NCI-H510A (cell line): ENCODE measurements around the gene ZMYND10.
"Not testable (repeated sequence)": the region's sequence is repeated elsewhere in the genome, so short reads cannot be mapped to it uniquely, and the experiment has no call there.

Source experiments
- DNase-seq: peaks from one replicate; lab custom pipeline; 2025; lab: John Stamatoyannopoulos, UW

The ZMYND10 gene

GRCh38 chr3:50325113-50325480 is 20.4 kb downstream of the ZMYND10 start:
- no peak for DNase-seq

- DNase-seq = peak; percentile 33
Measured at GRCh38 chr3:50324351-50325112, 21.0 kb downstream of the ZMYND10 start.

- DNase-seq = no peak
Measured at GRCh38 chr3:50323614-50324199, 21.8 kb downstream of the ZMYND10 start.

- DNase-seq = no peak
Measured at GRCh38 chr3:50323092-50323600, 22.4 kb downstream of the ZMYND10 start.

GRCh38 chr3:50322386-50323091 is 23.0 kb downstream of the ZMYND10 start, which contains the start of gene HYAL2:
TSS of gene HYAL2 (minus strand) at chr3:50322745. CDS start at chr3:50320489, 2,256 bp downstream.
- DNase-seq = peak; percentile 20

- DNase-seq = no peak
Measured at GRCh38 chr3:50322115-50322385, 23.5 kb downstream of the ZMYND10 start.

GRCh38 chr3:50321336-50322114 is 24.0 kb downstream of the ZMYND10 start:
- DNase-seq = peak; percentile 82

GRCh38 chr3:50320853-50321335 is 24.6 kb downstream of the ZMYND10 start:
- DNase-seq = peak; percentile 48

- no peak for DNase-seq
Measured at GRCh38 chr3:50319894-50320625, 25.5 kb downstream of the ZMYND10 start.

- DNase-seq = no peak
Measured at GRCh38 chr3:50319181-50319893, 26.2 kb downstream of the ZMYND10 start.

GRCh38 chr3:50318615-50319014 is 26.9 kb downstream of the ZMYND10 start:
- no peak for DNase-seq

- no peak for DNase-seq
Measured at GRCh38 chr3:50318163-50318562, 27.4 kb downstream of the ZMYND10 start.

GRCh38 chr3:50317300-50317699 is 28.2 kb downstream of the ZMYND10 start:
- DNase-seq = peak; percentile 54

- peak; percentile 40 for DNase-seq
Measured at GRCh38 chr3:50316657-50317242, 28.8 kb downstream of the ZMYND10 start.

- no peak for DNase-seq
Measured at GRCh38 chr3:50314816-50315215, 30.7 kb downstream of the ZMYND10 start.

GRCh38 chr3:50314342-50314741 is 31.2 kb downstream of the ZMYND10 start:
- no peak for DNase-seq

- DNase-seq = not testable (repeated sequence)
Measured at GRCh38 chr3:50312041-50312440, 33.5 kb downstream of the ZMYND10 start.

- DNase-seq = no peak
Measured at GRCh38 chr3:50304601-50305000, 40.9 kb downstream of the ZMYND10 start.

GRCh38 chr3:50303013-50303815 is 42.3 kb downstream of the ZMYND10 start, which contains the start of gene HYAL1:
TSS of gene HYAL1 (minus strand) at chr3:50303574. CDS start at chr3:50302956, 618 bp downstream.
- no peak for DNase-seq
